Neuronal stem cell (in vitro differentiated cells): ENCODE measurements around the gene SUSD3.

Experiments used
- DNase-seq: peaks from one replicate; pipeline ENCODE4 v3.0.0-alpha.2; 2013; ENCODE audit warnings: low spot score
- H2AFZ ChIP-seq: one replicate; pipeline ENCODE4 v1.6.1; 2013; ENCODE audit warnings: mild to moderate bottlenecking, low read length, inconsistent platforms
- H2AK5ac ChIP-seq: 2 replicates; pipeline ENCODE4 v1.6.1; 2013; ENCODE audit warnings: low read depth, mild to moderate bottlenecking, inconsistent platforms, low read length, moderate library complexity, mixed read lengths
- H2BK120ac ChIP-seq: 2 replicates; pipeline ENCODE4 v1.6.1; 2013; ENCODE audit warnings: low read depth, mild to moderate bottlenecking, inconsistent platforms, low read length, moderate library complexity, mixed read lengths
- H2BK12ac ChIP-seq: one replicate; pipeline ENCODE4 v1.6.1; 2013; ENCODE audit warnings: low read length, inconsistent platforms
- H2BK15ac ChIP-seq: 2 replicates; pipeline ENCODE4 v1.6.1; 2013; ENCODE audit warnings: mild to moderate bottlenecking, low read length, inconsistent platforms, mixed read lengths
- H2BK5ac ChIP-seq: one replicate; pipeline ENCODE4 v1.6.1; 2013; ENCODE audit warnings: inconsistent platforms, mild to moderate bottlenecking, low read length, moderate library complexity
- H3K14ac ChIP-seq: one replicate; pipeline ENCODE4 v1.6.1; 2013; ENCODE audit warnings: low read length, inconsistent platforms
- H3K18ac ChIP-seq: 2 replicates; pipeline ENCODE4 v1.6.1; 2013; ENCODE audit warnings: low read length, inconsistent platforms
- H3K23ac ChIP-seq: 2 replicates; pipeline ENCODE4 v1.6.1; 2013; ENCODE audit warnings: low read depth, mild to moderate bottlenecking, mixed read lengths, low read length, inconsistent platforms; ENCODE audit not compliant: poor library complexity
- H3K27ac ChIP-seq: replicated peaks from 3 replicates; pipeline ENCODE4 v1.5.1; 2013; ENCODE audit warnings: low read length, inconsistent platforms
- H3K27me3 ChIP-seq, 3 experiments: 2 replicates each; pipeline ENCODE4 v1.6.1; 2013; ENCODE audit warnings: low read length in 3 of 3, mild to moderate bottlenecking in 2 of 3, inconsistent platforms in 1 of 3, low read depth in 1 of 3, mixed read lengths in 1 of 3, moderate library complexity in 1 of 3; ENCODE audit not compliant: control insufficient read depth in 3 of 3, insufficient read depth in 3 of 3
- H3K36me3 ChIP-seq, 2 donors: replicated peaks in 1 of 2; 2 replicates each; pipeline ENCODE4 v1.6.1; 2013; ENCODE audit warnings: low read length in 2 of 2; ENCODE audit not compliant: control insufficient read depth in 2 of 2, insufficient read depth in 2 of 2
- H3K4ac ChIP-seq: 2 replicates; pipeline ENCODE4 v1.6.1; 2013; ENCODE audit warnings: inconsistent platforms, mild to moderate bottlenecking, low read length, moderate library complexity
- H3K4me1 ChIP-seq, 2 donors: 1 replicate in 1 of 2; 2 replicates in 1 of 2; pipeline ENCODE4 v1.6.1; 2013; ENCODE audit warnings: low read length in 2 of 2, low read depth in 1 of 2; ENCODE audit not compliant: control insufficient read depth in 2 of 2, insufficient read depth in 1 of 2
- H3K4me2 ChIP-seq: one replicate; pipeline ENCODE4 v1.6.1; 2013; ENCODE audit warnings: mild to moderate bottlenecking, low read length, inconsistent platforms; ENCODE audit not compliant: insufficient read depth, poor library complexity, severe bottlenecking
- H3K4me3 ChIP-seq, 2 donors: 2 replicates each; pipeline ENCODE4 v1.5.1; 2013; ENCODE audit warnings: low read length in 2 of 2, mild to moderate bottlenecking in 2 of 2, inconsistent platforms in 1 of 2, moderate library complexity in 1 of 2
- H3K79me1 ChIP-seq: one replicate; pipeline ENCODE4 v1.6.1; 2013; ENCODE audit warnings: low read depth, mild to moderate bottlenecking, inconsistent platforms, low read length, moderate library complexity
- H3K9ac ChIP-seq: one replicate; pipeline ENCODE4 v1.6.1; 2013; ENCODE audit warnings: mild to moderate bottlenecking, low read depth, low read length, inconsistent platforms; ENCODE audit not compliant: poor library complexity
- H3K9me3 ChIP-seq, 2 donors: replicated peaks in 1 of 2; 2 replicates each; pipeline versions ENCODE3 to v1.6.1; 2013; ENCODE audit warnings: low read length in 2 of 2, mild to moderate bottlenecking in 2 of 2, inconsistent platforms in 1 of 2, low read depth in 1 of 2, mixed read lengths in 1 of 2, moderate library complexity in 1 of 2; ENCODE audit not compliant: control insufficient read depth in 2 of 2, insufficient read depth in 1 of 2
- H4K8ac ChIP-seq: one replicate; pipeline ENCODE4 v1.6.1; 2013; ENCODE audit warnings: low read depth, mild to moderate bottlenecking, inconsistent platforms, low read length, moderate library complexity
- H4K91ac ChIP-seq: one replicate; pipeline ENCODE4 v1.6.1; 2013; ENCODE audit warnings: low read length, low read depth, mild to moderate bottlenecking, inconsistent platforms; ENCODE audit not compliant: poor library complexity
- whole genome bisulfite sequencing, 2 donors: extraction: QIAGEN DNeasy Blood & Tissue Kit; methylation state at CpG; one replicate each; pipeline ENCODE4 v1.1.7; 2013; ENCODE audit warnings: missing lambda C conversion rate in 2 of 2, mixed read lengths in 1 of 2; ENCODE audit not compliant: insufficient read length in 2 of 2, insufficient replicate concordance in 1 of 2; ENCODE audit errors: extremely low coverage in 2 of 2; 5-methylcytosine and 5-hydroxymethylcytosine counted together

SUSD3 gene

GRCh38 chr9:93071464-93071863 is 13.0 kb downstream of the SUSD3 start:
- no peak overlapping the region for H3K9ac ChIP-seq
- no peak overlapping the region for H4K8ac ChIP-seq
- H3K4me3 ChIP-seq, result no peak overlapping the region
- no peak for DNase-seq
- no peak overlapping the region for H3K27ac ChIP-seq
- no peak overlapping the region for H3K4me2 ChIP-seq
- H3K4ac ChIP-seq, result no peak overlapping the region
- H3K9me3 ChIP-seq, result no peaks in the 10 kb centered on the region
- H2BK120ac ChIP-seq, result no peak overlapping the region
- H3K14ac ChIP-seq, result no peak overlapping the region
- no peak overlapping the region for H3K23ac ChIP-seq
- no peak overlapping the region for H2BK15ac ChIP-seq
- no CpG with 5 or more reads among the region's 7 CpGs for WGBS, 2 donors
- no peak overlapping the region for H2BK5ac ChIP-seq
- H3K27me3 ChIP-seq, result peaks cover 0 to 7% (median 0%) of the 10 kb centered on the region in 3 experiments
- H3K18ac ChIP-seq, result no peak overlapping the region
- no peak overlapping the region for H2BK12ac ChIP-seq
- no peaks in the 10 kb centered on the region for H3K79me1 ChIP-seq
- no peak overlapping the region for H2AFZ ChIP-seq
- no peaks in the 10 kb centered on the region for H3K36me3 ChIP-seq
- no peak overlapping the region for H2AK5ac ChIP-seq
- H3K4me1 ChIP-seq, result no peaks in the 10 kb centered on the region
- H4K91ac ChIP-seq, result no peak overlapping the region

GRCh38 chr9:93072383-93072795 is 13.9 kb downstream of the SUSD3 start:
- no CpG with 5 or more reads among the region's 5 CpGs for WGBS, 2 donors

GRCh38 chr9:93076101-93076791 is 17.7 kb downstream of the SUSD3 start:
- Histone ChIP-seq H3K27me3 (peaks cover 0 to 4% (median 0%) of the 10 kb centered on the region in 3 experiments), H3K4ac (no peak overlapping the region), H3K23ac (no peak overlapping the region), H3K4me2 (no peak overlapping the region), H2BK15ac (no peak overlapping the region), H3K4me1 (no peaks in the 10 kb centered on the region), H4K8ac (no peak overlapping the region), H2BK12ac (no peak overlapping the region), H3K18ac (peak overlapping the region; percentile 60), H3K27ac (no peak overlapping the region), H3K14ac (no peak overlapping the region), H3K9me3 (no peaks in the 10 kb centered on the region), H3K9ac (no peak overlapping the region), H3K4me3 (no peak overlapping the region), H2AFZ (no peak overlapping the region), H2AK5ac (no peak overlapping the region), H2BK5ac (no peak overlapping the region), H4K91ac (no peak overlapping the region), H2BK120ac (no peak overlapping the region), H3K36me3 (no peaks in the 10 kb centered on the region), H3K79me1 (no peaks in the 10 kb centered on the region)
- DNase-seq, result no peak
- no CpG with 5 or more reads among the region's 12 CpGs for WGBS, 2 donors

More at GRCh38 chr9:93072383-93072795, 13.9 kb downstream of the SUSD3 start:
- H3K9me3 ChIP-seq, result no peaks in the 10 kb centered on the region
- DNase-seq, result no peak
- H3K4me2 ChIP-seq, result no peak overlapping the region
- H2BK12ac ChIP-seq, result no peak overlapping the region
- H3K27ac ChIP-seq, result no peak overlapping the region
- no peak overlapping the region for H3K23ac ChIP-seq
- peaks cover 0 to 7% (median 0%) of the 10 kb centered on the region in 3 experiments for H3K27me3 ChIP-seq
- no peaks in the 10 kb centered on the region for H3K4me1 ChIP-seq
- no peak overlapping the region for H2AFZ ChIP-seq
- H3K9ac ChIP-seq, result no peak overlapping the region
- no peak overlapping the region for H3K4ac ChIP-seq
- H2BK15ac ChIP-seq, result no peak overlapping the region
- no peak overlapping the region for H2AK5ac ChIP-seq
- H4K8ac ChIP-seq, result no peak overlapping the region
- no peaks in the 10 kb centered on the region for H3K79me1 ChIP-seq
- H3K18ac ChIP-seq, result no peak overlapping the region
- H4K91ac ChIP-seq, result no peak overlapping the region
- H3K4me3 ChIP-seq, result no peak overlapping the region
- H2BK120ac ChIP-seq, result no peak overlapping the region
- H3K36me3 ChIP-seq, result no peaks in the 10 kb centered on the region
- H3K14ac ChIP-seq, result no peak overlapping the region
- no peak overlapping the region for H2BK5ac ChIP-seq

- Histone ChIP-seq H3K79me1 (no peaks in the 10 kb centered on the region), H2AFZ (no peak overlapping the region), H4K8ac (no peak overlapping the region), H2AK5ac (no peak overlapping the region), H3K27me3 (peaks cover 0 to 4% (median 0%) of the 10 kb centered on the region in 3 experiments), H4K91ac (no peak overlapping the region), H3K14ac (no peak overlapping the region), H3K4me2 (no peak overlapping the region), H3K27ac (no peak overlapping the region), H2BK12ac (no peak overlapping the region), H2BK15ac (no peak overlapping the region), H3K18ac (no peak overlapping the region), H2BK5ac (no peak overlapping the region), H3K4ac (no peak overlapping the region), H3K36me3 (no peaks in the 10 kb centered on the region), H3K4me3 (no peak overlapping the region), H3K4me1 (no peaks in the 10 kb centered on the region), H2BK120ac (no peak overlapping the region), H3K23ac (no peak overlapping the region), H3K9ac (no peak overlapping the region), H3K9me3 (no peaks in the 10 kb centered on the region)
- no peak for DNase-seq
- WGBS, 2 donors, result no CpG with 5 or more reads among the region's 2 CpGs
Observed at GRCh38 chr9:93076792-93077128, 18.3 kb downstream of the SUSD3 start.
